ENCODE measurements around the gene FLT1.
A peak's percentile ranks its signal among the peaks of the same experiment; 100 is the strongest.

Gene FLT1

GRCh38 chr13:28432816-28433560 lies 61.9 kb downstream of the FLT1 start:
- DNase-seq (ENCODE audit: low read depth in 2 of 2, low spot score in 1 of 2), result no peak

- DNase-seq (ENCODE audit: low read depth in 2 of 2, low spot score in 1 of 2), result no peak
Observed at GRCh38 chr13:28429685-28430290, 65.1 kb downstream of the FLT1 start.

GRCh38 chr13:28429096-28429495 lies 65.8 kb downstream of the FLT1 start:
- DNase-seq (ENCODE audit: low read depth in 2 of 2, low spot score in 1 of 2), result no peak

- no peak for DNase-seq (ENCODE audit: low read depth in 2 of 2, low spot score in 1 of 2)
Observed at GRCh38 chr13:28426381-28426780, 68.5 kb downstream of the FLT1 start.

GRCh38 chr13:28425793-28426192 lies 69.1 kb downstream of the FLT1 start:
- DNase-seq (ENCODE audit: low read depth in 2 of 2, low spot score in 1 of 2), result no peak

GRCh38 chr13:28424541-28424940 lies 70.4 kb downstream of the FLT1 start:
- DNase-seq (ENCODE audit: low read depth in 2 of 2, low spot score in 1 of 2), result no peak

- peak in 1 of 2 donors; percentile 11 for DNase-seq (ENCODE audit: low read depth in 2 of 2, low spot score in 1 of 2)
Observed at GRCh38 chr13:28423010-28423409, 71.9 kb downstream of the FLT1 start.

GRCh38 chr13:28421676-28422410 lies 73.1 kb downstream of the FLT1 start:
- DNase-seq (ENCODE audit: low read depth in 2 of 2, low spot score in 1 of 2), result no peak

GRCh38 chr13:28420704-28421103 lies 74.2 kb downstream of the FLT1 start:
- DNase-seq (ENCODE audit: low read depth in 2 of 2, low spot score in 1 of 2), result no peak

GRCh38 chr13:28415994-28416421 lies 78.9 kb downstream of the FLT1 start:
- DNase-seq (ENCODE audit: low read depth in 2 of 2, low spot score in 1 of 2), result no peak

- DNase-seq (ENCODE audit: low read depth in 2 of 2, low spot score in 1 of 2), result no peak
Observed at GRCh38 chr13:28413999-28414398, 80.9 kb downstream of the FLT1 start.

- DNase-seq (ENCODE audit: low read depth in 2 of 2, low spot score in 1 of 2), result no peak
Observed at GRCh38 chr13:28412981-28413380, 81.9 kb downstream of the FLT1 start.

- no peak for DNase-seq (ENCODE audit: low read depth in 2 of 2, low spot score in 1 of 2)
Observed at GRCh38 chr13:28411831-28412353, 83.0 kb downstream of the FLT1 start.

- no peak for DNase-seq (ENCODE audit: low read depth in 2 of 2, low spot score in 1 of 2)
Observed at GRCh38 chr13:28410096-28410495, 84.8 kb downstream of the FLT1 start.

- no peak for DNase-seq (ENCODE audit: low read depth in 2 of 2, low spot score in 1 of 2)
Observed at GRCh38 chr13:28409648-28410047, 85.3 kb downstream of the FLT1 start.

GRCh38 chr13:28408863-28409262 lies 86.1 kb downstream of the FLT1 start:
- DNase-seq (ENCODE audit: low read depth in 2 of 2, low spot score in 1 of 2), result no peak

- no peak for DNase-seq (ENCODE audit: low read depth in 2 of 2, low spot score in 1 of 2)
Observed at GRCh38 chr13:28408235-28408848, 86.6 kb downstream of the FLT1 start.

GRCh38 chr13:28406733-28407266 lies 88.1 kb downstream of the FLT1 start:
- no peak for DNase-seq (ENCODE audit: low read depth in 2 of 2, low spot score in 1 of 2)

GRCh38 chr13:28402057-28402381 lies 92.9 kb downstream of the FLT1 start:
- no peak for DNase-seq (ENCODE audit: low read depth in 2 of 2, low spot score in 1 of 2)

GRCh38 chr13:28401303-28402056 lies 93.4 kb downstream of the FLT1 start:
- DNase-seq (ENCODE audit: low read depth in 2 of 2, low spot score in 1 of 2), result no peak

- no peak for DNase-seq (ENCODE audit: low read depth in 2 of 2, low spot score in 1 of 2)
Observed at GRCh38 chr13:28396053-28396452, 98.9 kb downstream of the FLT1 start.
